GM23338 (cell line): ENCODE data around the gene HAGH. TPM values are rescaled to one million over a fixed set of nuclear protein-coding genes. Genes with fewer than 3 reads are reported as not detected.

Source experiments
- ATAC-seq: fragments of 200-7000 bp; cut with Tn5 transposase; 3 replicates; pipeline ENCODE4 v1.9.1; 2020
- DNase-seq: peaks from one replicate; pipeline ENCODE4 v3.0.0-alpha.2; 2015; ENCODE audit warnings: low spot score
- H2AFZ ChIP-seq: fragments of 200-600 bp; sonication (generic); 2 replicates; pipeline ENCODE4 v1.8.0; 2016; ENCODE audit warnings: antibody characterized with exemption, mild to moderate bottlenecking, moderate library complexity
- H3F3A ChIP-seq: fragments of 200-600 bp; sonication (generic); replicated peaks from 2 replicates; pipeline ENCODE4 v1.8.0; 2017; ENCODE audit warnings: antibody characterized with exemption, mixed run types, low read depth
- H3K27ac ChIP-seq: fragments of 200-600 bp; sonication (generic); 2 replicates; pipeline ENCODE4 v1.6.1; 2016; ENCODE audit warnings: low read depth
- H3K27me3 ChIP-seq: fragments of 200-600 bp; sonication (generic); 2 replicates; pipeline ENCODE4 v1.8.0; 2016; ENCODE audit warnings: mild to moderate bottlenecking, mixed run types, moderate library complexity; ENCODE audit not compliant: insufficient read depth
- H3K36me3 ChIP-seq: fragments of 200-600 bp; sonication (generic); 2 replicates; pipeline ENCODE4 v1.8.0; 2016; ENCODE audit warnings: mild to moderate bottlenecking; ENCODE audit not compliant: insufficient read depth
- H3K4me1 ChIP-seq: fragments of 200-600 bp; sonication (generic); 2 replicates; pipeline ENCODE4 v1.8.0; 2016; ENCODE audit warnings: mild to moderate bottlenecking, moderate library complexity; ENCODE audit not compliant: insufficient read depth
- H3K4me2 ChIP-seq: fragments of 200-600 bp; sonication (generic); 2 replicates; pipeline ENCODE4 v1.7.1; 2017; ENCODE audit warnings: mixed run types
- H3K4me3 ChIP-seq: fragments of 200-600 bp; sonication (generic); 2 replicates; pipeline ENCODE4 v1.6.1; 2016; ENCODE audit warnings: mixed run types
- H3K79me2 ChIP-seq: fragments of 200-600 bp; sonication (generic); replicated peaks from 2 replicates; pipeline ENCODE4 v1.8.0; 2017; ENCODE audit warnings: mild to moderate bottlenecking; ENCODE audit not compliant: insufficient read depth
- H3K9me2 ChIP-seq: fragments of 200-600 bp; sonication (generic); 2 replicates; pipeline ENCODE4 v1.8.0; 2017; ENCODE audit not compliant: insufficient read depth
- H4K20me1 ChIP-seq: fragments of 200-600 bp; sonication (generic); replicated peaks from 2 replicates; pipeline ENCODE4 v1.8.0; 2017; ENCODE audit warnings: mild to moderate bottlenecking; ENCODE audit not compliant: insufficient read depth
- H3K27ac Mint-ChIP-seq: 2 replicates; pipeline ENCODE4 v1.8.0; 2020; ENCODE audit warnings: inconsistent platforms, mild to moderate bottlenecking, moderate library complexity, mixed read lengths
- H3K27me3 Mint-ChIP-seq: 3 replicates; pipeline ENCODE4 v1.8.0; 2022; ENCODE audit warnings: low read depth, mild to moderate bottlenecking, moderate library complexity, mixed read lengths, inconsistent platforms; ENCODE audit not compliant: insufficient read depth, poor library complexity
- H3K36me3 Mint-ChIP-seq: 3 replicates; pipeline ENCODE4 v1.8.0; 2021; ENCODE audit warnings: low read depth, mild to moderate bottlenecking, inconsistent platforms, moderate library complexity, mixed read lengths
- H3K4me1 Mint-ChIP-seq: 3 replicates; pipeline ENCODE4 v1.8.0; 2020; ENCODE audit warnings: mild to moderate bottlenecking, inconsistent platforms, mixed read lengths
- H3K4me3 Mint-ChIP-seq: 3 replicates; pipeline ENCODE4 v1.8.0; 2021; ENCODE audit warnings: moderate library complexity, mild to moderate bottlenecking, inconsistent platforms, mixed read lengths
- H3K9me3 Mint-ChIP-seq: 3 replicates; pipeline ENCODE4 v1.8.0; 2020; ENCODE audit warnings: moderate library complexity, mild to moderate bottlenecking, inconsistent platforms, mixed read lengths
- CREB1 ChIP-seq: fragments of 250-450 bp; sonication (Bioruptor Pico); IDR thresholded peaks from 2 replicates; pipeline ENCODE4 v1.5.0; 2020; ENCODE audit warnings: low read depth, mild to moderate bottlenecking, moderate library complexity
- CTCF ChIP-seq, 2 experiments: fragments of 200-600 bp in 1 of 2; sonication (generic) in 1 of 2; conservative IDR thresholded peaks; 2 replicates each; pipeline versions ENCODE4 v1.5.1 to v1.6.1; 2016 to 2017; ENCODE audit warnings: antibody characterized with exemption in 2 of 2, low read depth in 2 of 2, mild to moderate bottlenecking in 2 of 2, moderate library complexity in 1 of 2
- ETS1 ChIP-seq: IDR thresholded peaks from 2 replicates; pipeline ENCODE4 v1.6.1; 2016; ENCODE audit warnings: antibody characterized with exemption
- EZH2 ChIP-seq: fragments of 200-600 bp; sonication (generic); IDR thresholded peaks from one replicate; pipeline ENCODE4 v1.8.0; 2017; ENCODE audit warnings: antibody characterized with exemption, mild to moderate bottlenecking, low read depth; ENCODE audit not compliant: unreplicated experiment
- EZH2phosphoT487 ChIP-seq: fragments of 200-600 bp; sonication (generic); IDR thresholded peaks from one replicate; pipeline ENCODE4 v1.8.1; 2018; ENCODE audit warnings: antibody characterized with exemption; ENCODE audit not compliant: unreplicated experiment
- JUNB ChIP-seq: IDR thresholded peaks from one replicate; pipeline ENCODE4 v1.6.1; 2016; ENCODE audit warnings: antibody characterized with exemption; ENCODE audit not compliant: unreplicated experiment
- NANOG ChIP-seq: IDR thresholded peaks from 2 replicates; pipeline ENCODE4 v1.6.1; 2016; ENCODE audit warnings: antibody characterized with exemption, borderline replicate concordance
- POLR2AphosphoS5 ChIP-seq: IDR thresholded peaks from 2 replicates; pipeline ENCODE4 v1.6.1; 2016; ENCODE audit warnings: antibody characterized with exemption, low read depth
- STAT1 ChIP-seq: IDR thresholded peaks from one replicate; pipeline ENCODE4 v1.6.1; 2016; ENCODE audit warnings: antibody characterized with exemption; ENCODE audit not compliant: unreplicated experiment
- ZNF331 ChIP-seq: fragments of 250-450 bp; sonication (Bioruptor Pico); IDR thresholded peaks from 2 replicates; pipeline ENCODE4 v1.5.0; 2020; ENCODE audit warnings: low read depth, mild to moderate bottlenecking, moderate library complexity
- ZNF462 ChIP-seq: fragments of 250-450 bp; sonication (Bioruptor Pico); IDR thresholded peaks from 2 replicates; pipeline ENCODE4 v1.5.0; 2020; ENCODE audit warnings: mild to moderate bottlenecking, moderate library complexity
- polyA plus RNA-seq: library from polyadenylated mRNA; unstranded; fragments of >200 nt; fragmentation: Nextera tagmentation; extraction: Ambion mirVana; gene quantifications from 2 replicates; pipeline ENCODE4 v1.2.1, GENCODE V29; 2016
- total RNA-seq: library from RNA; depleted of rRNA; stranded (reverse); fragments of >200 nt; shearing (Covaris generic); gene quantifications from 2 replicates; pipeline ENCODE4 v1.2.3, GENCODE V29; 2014

Gene HAGH
- total and polyA plus RNA-seq, 2 experiments from 2014 or later, result 24.7 to 28.9 TPM

DNA sequence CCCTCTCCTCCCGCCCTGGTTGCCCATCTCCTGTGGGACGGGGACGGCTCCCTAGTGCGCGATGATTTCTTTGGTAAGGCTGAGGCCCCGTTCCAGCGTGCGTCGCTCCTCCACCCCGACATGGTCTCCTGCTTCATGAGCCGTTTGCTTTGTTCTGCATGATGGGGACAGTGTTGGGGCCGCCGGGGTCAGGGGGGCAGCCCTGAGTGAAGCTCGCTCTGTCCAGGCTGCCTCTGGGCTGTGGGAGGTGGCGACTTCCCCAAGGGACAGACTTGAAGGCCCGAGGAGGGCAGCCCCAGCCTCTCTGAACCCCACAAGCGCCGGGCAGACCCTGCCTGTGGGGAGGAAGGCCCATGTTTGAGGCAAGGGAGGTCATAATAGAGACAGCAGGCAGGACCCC, 67.7 kb downstream of the HAGH start:
- Mint-ChIP-seq H3K27me3 (peaks cover 10% of the 10 kb centered on the region), H3K9me3 (no peaks in the 10 kb centered on the region; the same call in 2 of the 3 replicates), H3K36me3 (peaks cover 6% of the 10 kb centered on the region), H3K27ac (no peak overlapping the region), H3K4me1 (no peaks in the 10 kb centered on the region), H3K4me3 (no peak overlapping the region)
- H3K4me2 ChIP-seq, result no peak overlapping the region
- no peaks in the 10 kb centered on the region for H4K20me1 ChIP-seq
- 0 out of 2 replicates have a peak, but pooled peaks cover 3% of the 10 kb centered on the region for H3F3A ChIP-seq
- ATAC-seq (no peak), DNase-seq (no peak)
- no peaks in the 10 kb centered on the region for H3K9me2 ChIP-seq
- no peak overlapping the region for H3K4me3 ChIP-seq
- no peaks in the 10 kb centered on the region for H3K4me1 ChIP-seq
- no peaks in the 10 kb centered on the region for H3K27me3 ChIP-seq
- H3K36me3 ChIP-seq, result no peaks in the 10 kb centered on the region
- H3K27ac ChIP-seq, result no peak overlapping the region
- H2AFZ ChIP-seq, result no peak overlapping the region
- TF ChIP-seq JUNB (no peak), STAT1 (no peak), CREB1 (CRISPR knock-in tag) (no peak), ZNF462 (CRISPR knock-in tag) (no peak), ETS1 (no peak), NANOG (no peak), POLR2AphosphoS5 (no peak), CTCF (conservative IDR thresholded peaks at IDR 0.05; ENCODE audit: low read depth in 2 of 2) (no peak), EZH2phosphoT487 (no peak), ZNF331 (CRISPR knock-in tag) (no peak), EZH2 (no peak)
- H3K79me2 ChIP-seq, result no peaks in the 10 kb centered on the region
